MCF 10A (cell line): ENCODE results near the gene NDUFC2. TPM values are rescaled to one million over a fixed set of nuclear protein-coding genes. Genes with fewer than 3 reads are reported as not detected.

Source experiments
- BruUV-seq: library from RNA; stranded (reverse); fragments of 400-500 nt; replicated peaks from 2 replicates; lab custom pipeline; 2021; lab: Mats Ljungman, UMichigan
- CTCF ChIA-PET: fragments of 300-600 bp; sonication (Branson Sonifier 250); formaldehyde crosslinking; extraction: SDS; loops from one replicate; lab custom pipeline; 2021; ENCODE audit warnings: antibody characterized with exemption, inconsistent platforms; lab: Yijun Ruan, JAX
- POLR2A ChIA-PET: fragments of 300-600, 350-650 bp; sonication (Branson Sonifier 250); formaldehyde crosslinking; extraction: SDS; loops from one replicate; lab custom pipeline; 2020; ENCODE audit warnings: antibody characterized with exemption, inconsistent platforms; lab: Yijun Ruan, JAX
- DNase-seq: peaks from one replicate; pipeline ENCODE4 v3.0.0-alpha.2; 2018; ENCODE audit not compliant: unreplicated experiment
- H3K27ac Mint-ChIP-seq: one replicate; pipeline ENCODE4 v1.8.0; 2022; ENCODE audit warnings: mild to moderate bottlenecking, low read depth, mixed read lengths; ENCODE audit not compliant: unreplicated experiment
- H3K27me3 Mint-ChIP-seq: one replicate; pipeline ENCODE4 v1.8.0; 2022; ENCODE audit warnings: mixed read lengths; ENCODE audit not compliant: insufficient read depth, unreplicated experiment
- H3K36me3 Mint-ChIP-seq: one replicate; pipeline ENCODE4 v1.8.0; 2022; ENCODE audit warnings: mild to moderate bottlenecking, moderate library complexity, mixed read lengths; ENCODE audit not compliant: insufficient read depth, unreplicated experiment
- H3K4me1 Mint-ChIP-seq: one replicate; pipeline ENCODE4 v1.8.0; 2022; ENCODE audit warnings: mixed read lengths; ENCODE audit not compliant: insufficient read depth, unreplicated experiment
- H3K4me3 Mint-ChIP-seq: one replicate; pipeline ENCODE4 v1.8.0; 2022; ENCODE audit warnings: mild to moderate bottlenecking, moderate library complexity, mixed read lengths; ENCODE audit not compliant: unreplicated experiment
- H3K9me3 Mint-ChIP-seq: one replicate; pipeline ENCODE4 v1.8.0; 2022; ENCODE audit warnings: mixed read lengths; ENCODE audit not compliant: unreplicated experiment
- intact Hi-C: fragments of 100-400 bp; cut with micrococcal nuclease; formaldehyde crosslinking; loops from 2 replicates; pipeline ENCODE4 v1.14.1; 2022
- total RNA-seq: library from RNA; stranded (reverse); gene quantifications from 2 replicates; pipeline ENCODE4 v1.2.3, GENCODE V29; 2022
- TF ChIP-seq, protein P1 (sequence below): fragments of 200-600 bp; IDR thresholded peaks from one replicate; pipeline ENCODE4 v1.8.0; 2022; ENCODE audit warnings: antibody characterized with exemption, mild to moderate bottlenecking; ENCODE audit not compliant: unreplicated experiment

NDUFC2 gene
- total RNA-seq, 1 experiment from 2014 or later = 186 TPM

GRCh38 chr11:78021611-78022010 is 58.1 kb downstream of the NDUFC2 start:
- no peak for DNase-seq
- Mint-ChIP-seq H3K27ac (no peak overlapping the region), H3K27me3 (no peaks in the 10 kb centered on the region), H3K4me1 (peaks cover 25% of the 10 kb centered on the region), H3K4me3 (no peak overlapping the region), H3K36me3 (no peaks in the 10 kb centered on the region), H3K9me3 (no peaks in the 10 kb centered on the region)
- intact Hi-C loops = no loop called here
- ChIA-PET CTCF (interaction anchor here (0.6 to 3.0 kb wide), 5 partner anchors 13 to 1379 kb away, joined by 3 to 18 read pairs (median 5); no protein-coding TSS in a partner anchor), POLR2A (interaction anchor here (1.0 to 1.4 kb wide), 4 partner anchors 14 to 29 kb away, joined by 3 to 4 read pairs (median 4); partner anchors contain the start of gene INTS4)
- TF ChIP-seq, protein P1, sequence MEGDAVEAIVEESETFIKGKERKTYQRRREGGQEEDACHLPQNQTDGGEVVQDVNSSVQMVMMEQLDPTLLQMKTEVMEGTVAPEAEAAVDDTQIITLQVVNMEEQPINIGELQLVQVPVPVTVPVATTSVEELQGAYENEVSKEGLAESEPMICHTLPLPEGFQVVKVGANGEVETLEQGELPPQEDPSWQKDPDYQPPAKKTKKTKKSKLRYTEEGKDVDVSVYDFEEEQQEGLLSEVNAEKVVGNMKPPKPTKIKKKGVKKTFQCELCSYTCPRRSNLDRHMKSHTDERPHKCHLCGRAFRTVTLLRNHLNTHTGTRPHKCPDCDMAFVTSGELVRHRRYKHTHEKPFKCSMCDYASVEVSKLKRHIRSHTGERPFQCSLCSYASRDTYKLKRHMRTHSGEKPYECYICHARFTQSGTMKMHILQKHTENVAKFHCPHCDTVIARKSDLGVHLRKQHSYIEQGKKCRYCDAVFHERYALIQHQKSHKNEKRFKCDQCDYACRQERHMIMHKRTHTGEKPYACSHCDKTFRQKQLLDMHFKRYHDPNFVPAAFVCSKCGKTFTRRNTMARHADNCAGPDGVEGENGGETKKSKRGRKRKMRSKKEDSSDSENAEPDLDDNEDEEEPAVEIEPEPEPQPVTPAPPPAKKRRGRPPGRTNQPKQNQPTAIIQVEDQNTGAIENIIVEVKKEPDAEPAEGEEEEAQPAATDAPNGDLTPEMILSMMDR = no peak
- BruUV-seq = no TSS peak

GRCh38 chr11:78020246-78020645 is 59.4 kb downstream of the NDUFC2 start:
- Mint-ChIP-seq H3K4me3 (no peak overlapping the region), H3K27ac (no peak overlapping the region), H3K36me3 (no peaks in the 10 kb centered on the region), H3K9me3 (no peaks in the 10 kb centered on the region), H3K27me3 (no peaks in the 10 kb centered on the region), H3K4me1 (peaks cover 25% of the 10 kb centered on the region)
- CTCF ChIA-PET = interaction anchor here (3.0 kb wide), 1 partner anchor 26 kb away, joined by 18 read pairs; no protein-coding TSS in a partner anchor
- intact Hi-C loops = no loop called here
- TF ChIP-seq, protein P1 = no peak
- BruUV-seq = no TSS peak
- DNase-seq = no peak
- POLR2A ChIA-PET = interaction anchor here (1.0 to 1.2 kb wide), 3 partner anchors 20 to 27 kb away, joined by 3 to 4 read pairs (median 3); no protein-coding TSS in a partner anchor

DNA sequence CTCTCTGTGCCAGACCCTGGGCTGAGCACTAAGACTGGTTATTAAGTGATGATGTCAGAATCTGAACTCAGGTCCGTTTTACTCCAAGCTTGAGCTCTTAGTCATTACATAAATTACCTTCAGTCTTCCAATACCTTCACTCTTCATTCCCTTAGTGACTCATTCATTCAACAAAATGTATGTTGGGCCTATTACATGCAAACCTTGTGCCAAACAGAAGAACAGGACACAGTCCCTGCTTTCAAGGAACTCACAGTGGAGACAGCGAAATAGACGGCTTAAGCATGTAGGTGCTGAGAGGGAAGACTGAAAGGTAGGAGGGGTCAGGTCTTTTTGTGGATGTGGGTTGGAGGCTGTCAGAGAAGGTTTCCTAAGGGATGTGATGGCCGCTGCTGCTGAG is 59.9 kb downstream of the NDUFC2 start:
- no TSS peak for BruUV-seq

More for the DNA sequence above, 59.9 kb downstream of the NDUFC2 start:
- Mint-ChIP-seq H3K27ac (no peak overlapping the region), H3K4me3 (no peak overlapping the region), H3K27me3 (no peaks in the 10 kb centered on the region), H3K36me3 (no peaks in the 10 kb centered on the region), H3K9me3 (no peaks in the 10 kb centered on the region), H3K4me1 (peaks cover 25% of the 10 kb centered on the region)
- intact Hi-C loops = no loop called here
- TF ChIP-seq, protein P1 = no peak
- DNase-seq = peak; percentile 48
- CTCF ChIA-PET = interaction anchor here (3.0 kb wide), 1 partner anchor 27 kb away, joined by 18 read pairs; no protein-coding TSS in a partner anchor
- POLR2A ChIA-PET = interaction anchor here (0.9 kb wide), 1 partner anchor 10 kb away, joined by 3 read pairs; no protein-coding TSS in a partner anchor

Other genes starting within 250 kb of the NDUFC2 start
- gene INTS4, start 85.2 kb downstream of the NDUFC2 start, total RNA-seq = 21.6 and 25.2 TPM in 2 replicates
- 1.5 and 2.2 TPM in 2 replicates for gene KCTD14, start 56.6 kb downstream of the NDUFC2 start, total RNA-seq
- not detected in 2 replicates for gene THRSP, start 16.0 kb downstream of the NDUFC2 start, total RNA-seq
- gene ALG8, start 59.8 kb upstream of the NDUFC2 start, total RNA-seq = 33.8 and 37.2 TPM in 2 replicates
- gene KCTD21, start 108.8 kb upstream of the NDUFC2 start, total RNA-seq = 10.2 and 11.3 TPM in 2 replicates
- gene USP35, start 109.1 kb upstream of the NDUFC2 start, total RNA-seq = 6.7 and 10.3 TPM in 2 replicates